HG03575 (cell line): Measurements from ENCODE around the gene RAB5IF.
A peak's percentile ranks its signal among the peaks of the same experiment; 100 is the strongest.
"Not testable (repeated sequence)": the region's sequence is repeated elsewhere in the genome, so short reads cannot be mapped to it uniquely, and the experiment has no call there.

Experiments
- ATAC-seq: cut with Tn5 transposase; IDR thresholded peaks from one replicate; pipeline ENCODE4 v1.9.1; 2021; ENCODE audit not compliant: unreplicated experiment, insufficient number of reproducible peaks, low FRiP score; ENCODE audit errors: extremely low read depth

Gene RAB5IF

GRCh38 chr20:36605399-36606157, at the start of gene RAB5IF:
RAB5IF (plus strand) TSS chr20:36605779; CDS start chr20:36605952, 173 bp downstream.
- ATAC-seq, result peak; percentile 58

GRCh38 chr20:36562724-36563123, 42.9 kb upstream of the RAB5IF start:
- no peak for ATAC-seq

- ATAC-seq, result no peak
Measured at GRCh38 chr20:36563374-36563773, 42.2 kb upstream of the RAB5IF start.

- not testable (repeated sequence) for ATAC-seq
Measured at GRCh38 chr20:36564078-36564725, 41.4 kb upstream of the RAB5IF start.

GRCh38 chr20:36564726-36565121, 40.9 kb upstream of the RAB5IF start:
- ATAC-seq, result not testable (repeated sequence)

GRCh38 chr20:36565520-36565919, 40.1 kb upstream of the RAB5IF start:
- ATAC-seq, result no peak

- no peak for ATAC-seq
Measured at GRCh38 chr20:36569847-36570429, 35.6 kb upstream of the RAB5IF start.

- ATAC-seq, result no peak
Measured at GRCh38 chr20:36571564-36572504, 33.7 kb upstream of the RAB5IF start.

GRCh38 chr20:36572701-36573102, 32.9 kb upstream of the RAB5IF start:
- ATAC-seq, result no peak

- ATAC-seq, result no peak
Measured at GRCh38 chr20:36573103-36573797, 32.3 kb upstream of the RAB5IF start, which contains the start of gene TGIF2. TGIF2 (plus strand) TSS chr20:36573597; CDS start chr20:36578775, 5,178 bp downstream.

- ATAC-seq, result no peak
Measured at GRCh38 chr20:36573798-36574365, 31.7 kb upstream of the RAB5IF start.

GRCh38 chr20:36574366-36575135, 31.0 kb upstream of the RAB5IF start:
- no peak for ATAC-seq

GRCh38 chr20:36576081-36576445, 29.5 kb upstream of the RAB5IF start:
- no peak for ATAC-seq

GRCh38 chr20:36578356-36579041, 27.1 kb upstream of the RAB5IF start:
- ATAC-seq, result no peak

GRCh38 chr20:36579996-36580545, 25.5 kb upstream of the RAB5IF start:
- ATAC-seq, result no peak

- no peak for ATAC-seq
Measured at GRCh38 chr20:36582322-36582721, 23.3 kb upstream of the RAB5IF start.

GRCh38 chr20:36582821-36583220, 22.8 kb upstream of the RAB5IF start:
- no peak for ATAC-seq
